Measurements from ENCODE around the gene F2RL3. TPM values are rescaled to one million over a fixed set of nuclear protein-coding genes. Genes with fewer than 3 reads are reported as not detected.

F2RL3 gene
- total and polyA plus RNA-seq, 9 of the 15 experiments (the other 6 are each of a cell fraction or from before 2014, with no cell fraction given), result 1.4 to 27.6 (median 11.9) TPM

GRCh38 chr19:16896146-16897028, 7.6 kb downstream of the F2RL3 start (continued):
- 0 out of 2 replicates have a peak, but pooled peaks have one; percentile 57 for TF ChIP-seq PTBP1 (IDR thresholded peaks at IDR 0.05; ENCODE audit: low read depth, low read length)
- no peak; the same call in 1 of the 2 replicates for TF ChIP-seq HIVEP1 (CRISPR knock-in tag; IDR thresholded peaks at IDR 0.05)
- 0 out of 2 replicates have a peak, but pooled peaks have one; percentile 23 for TF ChIP-seq MTA3 (IDR thresholded peaks at IDR 0.05; ENCODE audit: borderline replicate concordance)
- TF ChIP-seq PRDM10 (IDR thresholded peaks at IDR 0.05; ENCODE audit: partially characterized antibody), result peak; percentile 40
- TF ChIP-seq ZBTB17 (CRISPR knock-in tag; IDR thresholded peaks at IDR 0.05), result peak; percentile 67
- no peak for TF ChIP-seq NFRKB (IDR thresholded peaks at IDR 0.05; ENCODE audit: low read depth)
- TF ChIP-seq POLR2A (conservative IDR thresholded peaks at IDR 0.05), result peak; percentile 67
- peak; percentile 56 for TF ChIP-seq L3MBTL2 (IDR thresholded peaks at IDR 0.05)
- TF ChIP-seq CHD1 (IDR thresholded peaks at IDR 0.05; ENCODE audit: low read length), result peak; percentile 83
- no peak for TF ChIP-seq SRSF3 (IDR thresholded peaks at IDR 0.05; ENCODE audit: insufficient read depth, low read length)
- no peak for TF ChIP-seq HNRNPLL (IDR thresholded peaks at IDR 0.05; ENCODE audit: low read depth, low read length, poor library complexity, severe bottlenecking)
- peak; percentile 80; the same call in 1 of the 2 replicates for TF ChIP-seq ZBTB9 (CRISPR knock-in tag; IDR thresholded peaks at IDR 0.05)
- peak; percentile 94 for TF ChIP-seq TFAP4 (CRISPR knock-in tag; IDR thresholded peaks at IDR 0.05; ENCODE audit: borderline replicate concordance)
- peak; percentile 52 for TF ChIP-seq DACH1 (IDR thresholded peaks at IDR 0.05; ENCODE audit: partially characterized antibody)
- peak; percentile 39 for TF ChIP-seq POLR2AphosphoS5 (IDR thresholded peaks at IDR 0.05; ENCODE audit: control insufficient read depth, insufficient read depth, low read depth, low read length)
- peak; percentile 49 for TF ChIP-seq RBBP5 (IDR thresholded peaks at IDR 0.05; ENCODE audit: borderline replicate concordance, insufficient read depth, low read length, poor library complexity, severe bottlenecking)
- TF ChIP-seq NFIC (IDR thresholded peaks at IDR 0.05), result no peak; the same call in none of the 2 replicates
- TF ChIP-seq, protein P1, sequence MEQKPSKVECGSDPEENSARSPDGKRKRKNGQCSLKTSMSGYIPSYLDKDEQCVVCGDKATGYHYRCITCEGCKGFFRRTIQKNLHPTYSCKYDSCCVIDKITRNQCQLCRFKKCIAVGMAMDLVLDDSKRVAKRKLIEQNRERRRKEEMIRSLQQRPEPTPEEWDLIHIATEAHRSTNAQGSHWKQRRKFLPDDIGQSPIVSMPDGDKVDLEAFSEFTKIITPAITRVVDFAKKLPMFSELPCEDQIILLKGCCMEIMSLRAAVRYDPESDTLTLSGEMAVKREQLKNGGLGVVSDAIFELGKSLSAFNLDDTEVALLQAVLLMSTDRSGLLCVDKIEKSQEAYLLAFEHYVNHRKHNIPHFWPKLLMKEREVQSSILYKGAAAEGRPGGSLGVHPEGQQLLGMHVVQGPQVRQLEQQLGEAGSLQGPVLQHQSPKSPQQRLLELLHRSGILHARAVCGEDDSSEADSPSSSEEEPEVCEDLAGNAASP (IDR thresholded peaks at IDR 0.05), result no peak
- 0 out of 4 replicates have a peak, but pooled peaks of 1 of the 2 experiments have one; percentile 79 for TF ChIP-seq SIN3A (IDR thresholded peaks at IDR 0.05; ENCODE audit: borderline replicate concordance in 2 of 2, control insufficient read depth in 1 of 2, low read depth in 2 of 2, low read length in 2 of 2)
- peak; percentile 74; the same call in 1 of the 2 replicates for TF ChIP-seq ERF (CRISPR knock-in tag; IDR thresholded peaks at IDR 0.05)
